DMS53 treated with DMSO at 0.1 percent for 48 hours (cell line): ENCODE measurements around the gene SCAANT1.

Experiments
- DNase-seq: peaks from one replicate; lab custom pipeline; 2025; ENCODE audit not compliant: unreplicated experiment; lab: John Stamatoyannopoulos, UW

The SCAANT1 gene

DNA sequence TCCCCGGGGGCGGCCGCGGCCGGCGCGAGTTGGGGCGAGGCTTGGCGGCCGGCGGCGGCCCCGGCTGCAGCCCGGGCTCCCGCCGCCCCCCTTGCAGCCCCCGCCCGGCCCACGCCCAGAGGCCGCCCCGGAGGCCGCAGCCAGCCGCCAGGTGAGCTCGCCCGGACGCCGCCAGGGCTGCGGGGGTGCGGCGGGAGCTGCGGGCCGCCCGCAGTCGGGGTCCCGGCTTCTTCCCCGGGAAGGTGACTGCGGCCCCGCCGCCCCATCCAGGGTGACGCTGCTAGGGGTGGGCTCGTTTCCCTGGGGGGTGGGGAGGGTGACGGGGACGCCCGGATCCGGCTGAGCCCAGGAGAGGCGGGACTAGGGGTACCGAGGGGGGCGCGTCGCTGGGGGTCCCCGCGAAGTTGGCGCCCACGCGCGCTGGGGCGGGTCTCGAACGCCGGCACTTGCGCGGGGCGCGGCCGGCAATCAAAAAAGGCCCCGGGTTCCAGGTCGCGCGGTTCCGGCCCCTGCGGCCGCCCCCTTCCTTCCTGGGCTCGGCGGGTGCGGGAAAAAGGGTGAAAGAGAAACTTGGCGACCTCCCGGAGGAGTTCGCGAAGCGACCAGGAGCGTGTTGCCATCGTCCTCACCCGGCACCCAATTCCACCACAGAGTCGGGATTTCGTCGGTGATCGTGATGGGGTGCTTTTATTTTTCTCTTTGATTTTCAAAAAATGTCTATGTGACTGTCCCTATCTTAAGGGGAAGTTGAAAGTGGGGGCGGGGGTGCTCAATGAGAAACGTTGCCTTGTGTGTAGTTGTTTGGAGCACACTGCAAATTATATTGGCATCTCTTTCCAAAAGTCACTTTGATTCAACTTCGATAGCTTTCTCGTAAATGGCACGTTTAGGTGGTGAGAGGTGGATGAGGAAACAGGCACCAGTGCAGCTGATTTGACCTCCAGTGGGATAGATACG, 47.9 kb downstream of the SCAANT1 start:
- DNase-seq: no peak

DNA sequence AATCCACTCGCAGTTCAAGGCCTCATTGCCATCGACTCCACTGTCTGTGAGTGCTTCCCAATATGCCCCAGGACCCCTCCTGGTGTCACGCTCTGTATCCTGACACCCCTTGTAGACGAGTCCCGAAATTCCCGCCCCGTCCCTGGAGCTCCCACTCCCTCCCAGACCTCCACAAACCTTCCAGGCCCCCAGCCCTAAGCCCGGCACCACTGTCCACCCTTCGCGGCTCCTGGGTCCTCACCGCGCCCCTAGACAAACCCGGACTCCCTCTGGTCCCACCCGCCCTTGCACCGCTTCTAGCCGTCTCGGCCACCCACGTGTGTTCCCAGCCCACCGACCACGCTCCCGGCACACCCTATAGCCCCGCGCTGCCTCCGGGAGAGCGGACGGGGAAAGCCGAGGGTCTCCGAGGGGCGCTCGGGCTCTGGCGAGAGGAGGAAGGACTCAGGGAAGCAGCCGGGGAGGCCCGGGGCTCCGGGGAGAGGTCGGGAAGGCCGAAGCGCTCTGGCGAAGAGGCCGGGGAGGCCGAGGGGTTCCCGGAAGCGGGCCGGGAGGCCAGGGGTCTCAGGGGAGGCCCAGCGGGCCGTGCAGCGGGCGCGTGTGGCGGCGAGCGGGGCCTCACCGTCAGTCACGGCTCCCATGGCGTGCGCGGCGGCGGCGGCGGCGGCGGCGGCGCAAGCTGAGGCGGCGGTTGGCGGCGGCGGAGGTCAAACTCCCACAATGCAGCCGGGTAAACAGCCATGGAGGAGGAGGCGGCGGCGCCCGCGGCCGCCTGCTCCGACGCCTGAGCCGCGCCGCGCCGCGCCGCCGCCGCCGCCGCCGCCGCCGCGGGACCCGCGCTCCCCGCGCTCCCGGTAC, 48.8 kb downstream of the SCAANT1 start, which contains the start of the genes ATXN7 and THOC7:
Gene ATXN7 (plus strand): TSS at position 718 of the 858 bp plus-strand sequence. CDS start 48,732 bp downstream, outside the sequence.
Gene THOC7 (minus strand): TSS at position 656 of the 858 bp plus-strand sequence. CDS start 15 bp downstream, at position 641.
- DNase-seq: no peak

DNA sequence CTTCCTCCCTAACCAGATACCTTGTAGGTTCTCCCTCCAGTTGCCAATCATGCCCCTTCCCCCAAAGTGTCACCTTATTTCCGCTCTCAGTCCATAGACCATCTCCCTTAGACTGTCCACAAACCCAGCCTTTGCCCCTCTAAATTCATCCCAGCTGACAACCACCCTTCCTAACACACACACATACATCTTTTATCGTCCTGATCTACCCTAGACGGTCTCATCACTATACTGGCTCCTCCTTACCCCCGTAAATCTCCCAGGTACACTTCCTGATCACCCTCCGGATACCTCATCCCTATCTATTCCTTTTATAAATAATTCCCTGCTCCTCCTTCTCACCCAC, 49.4 kb downstream of the SCAANT1 start:
- no peak for DNase-seq
